H1 (cell line): ENCODE measurements around the gene TRIP13. TPM values are rescaled to one million over a fixed set of nuclear protein-coding genes. Genes with fewer than 3 reads are reported as not detected.

ENCODE experiments used
- CTCF ChIA-PET: fragments of 300-600 bp; sonication (Branson Sonifier 250); formaldehyde crosslinking; loops from one replicate; lab custom pipeline; 2021; ENCODE audit not compliant: partially characterized antibody; lab: Charles Lee
- POLR2A ChIA-PET: fragments of 300-600 bp; sonication (Branson Sonifier 250); formaldehyde crosslinking; loops from one replicate; lab custom pipeline; 2021; ENCODE audit warnings: inconsistent platforms; ENCODE audit not compliant: partially characterized antibody; lab: Charles Lee
- DNase-seq, 2 experiments: peaks; one replicate each; pipeline versions ENCODE4 v3.0.0 to v3.0.0-alpha.2; 2010 to 2022; ENCODE audit warnings: low spot score in 2 of 2, low read depth in 1 of 2, mixed read lengths in 1 of 2
- FAIRE-seq: peaks from 2 replicates; lab custom pipeline; 2011; peaks lifted over from hg19 to GRCh38; lab: Jason Lieb, UNC
- H2AFZ ChIP-seq: 2 replicates; pipeline ENCODE4 v1.8.1; 2012; ENCODE audit warnings: low read length, inconsistent platforms
- H2AK5ac ChIP-seq: 2 replicates; pipeline ENCODE4 v1.6.1; 2013; ENCODE audit warnings: low read depth, low read length
- H2BK120ac ChIP-seq: replicated peaks from 2 replicates; pipeline ENCODE3; 2013; ENCODE audit warnings: low read depth, low read length, inconsistent platforms
- H2BK12ac ChIP-seq: 2 replicates; pipeline ENCODE4 v1.6.1; 2013; ENCODE audit warnings: low read depth, low read length
- H2BK15ac ChIP-seq: 2 replicates; pipeline ENCODE4 v1.6.1; 2013; ENCODE audit warnings: low read length
- H2BK20ac ChIP-seq: 2 replicates; pipeline ENCODE4 v1.6.1; 2013; ENCODE audit warnings: low read length
- H2BK5ac ChIP-seq: 2 replicates; pipeline ENCODE4 v1.6.1; 2013; ENCODE audit warnings: low read depth, low read length
- H3K14ac ChIP-seq: 2 replicates; pipeline ENCODE4 v1.6.1; 2013; ENCODE audit warnings: inconsistent platforms; ENCODE audit not compliant: insufficient read length
- H3K18ac ChIP-seq: 2 replicates; pipeline ENCODE4 v1.6.1; 2013; ENCODE audit warnings: low read length; ENCODE audit errors: extremely low read depth
- H3K23ac ChIP-seq: 2 replicates; pipeline ENCODE4 v1.6.1; 2013; ENCODE audit warnings: inconsistent platforms; ENCODE audit not compliant: insufficient read length
- H3K23me2 ChIP-seq: 2 replicates; pipeline ENCODE4 v1.6.1; 2013; ENCODE audit warnings: low read depth, low read length
- H3K27ac ChIP-seq: 2 replicates; pipeline ENCODE4 v1.6.1; 2011; ENCODE audit warnings: low read depth, low read length, inconsistent platforms
- H3K27me3 ChIP-seq, 4 experiments: replicated peaks in 1 of 4; 1 replicate in 1 of 4; 2 replicates in 3 of 4; pipeline versions ENCODE4 v1.6.1 to v1.8.1; 2011 to 2013; ENCODE audit warnings: low read length in 3 of 4, mild to moderate bottlenecking in 3 of 4, inconsistent platforms in 2 of 4, mixed read lengths in 2 of 4, moderate library complexity in 1 of 4; ENCODE audit not compliant: control insufficient read depth in 3 of 4, insufficient read depth in 3 of 4; ENCODE audit errors: extremely low read depth in 1 of 4
- H3K36me3 ChIP-seq, 4 experiments: 2 replicates each; pipeline versions ENCODE4 v1.6.1 to v1.8.1; 2011 to 2013; ENCODE audit warnings: mild to moderate bottlenecking in 4 of 4, low read length in 3 of 4, moderate library complexity in 2 of 4, control low read depth in 1 of 4, inconsistent platforms in 1 of 4; ENCODE audit not compliant: insufficient read depth in 4 of 4, control insufficient read depth in 2 of 4
- H3K4ac ChIP-seq: replicated peaks from 2 replicates; pipeline ENCODE3; 2013; ENCODE audit warnings: low read length, low read depth, mixed read lengths, inconsistent platforms; ENCODE audit not compliant: insufficient read length
- H3K4me1 ChIP-seq, 4 experiments: replicated peaks in 1 of 4; 1 replicate in 1 of 4; 2 replicates in 3 of 4; pipeline versions ENCODE4 v1.6.1 to v1.8.1; 2011 to 2013; ENCODE audit warnings: low read length in 3 of 4, inconsistent platforms in 2 of 4, mixed read lengths in 1 of 4; ENCODE audit not compliant: insufficient read depth in 4 of 4, control insufficient read depth in 3 of 4
- H3K4me2 ChIP-seq, 2 experiments: 2 replicates each; pipeline versions ENCODE4 v1.6.1 to v1.8.1; 2011 to 2013; ENCODE audit warnings: low read depth in 2 of 2, low read length in 2 of 2, control low read depth in 1 of 2, inconsistent platforms in 1 of 2, mild to moderate bottlenecking in 1 of 2; ENCODE audit not compliant: insufficient read depth in 1 of 2
- H3K4me3 ChIP-seq, 4 experiments: fragments of 200-600, 300-600 bp in 1 of 4; sonication (generic), shearing (Covaris generic), sonication (Bioruptor Twin) in 1 of 4; 2 replicates each; pipeline versions ENCODE4 v1.5.1 to v1.8.1; 2011 to 2016; ENCODE audit warnings: low read length in 4 of 4, low read depth in 3 of 4, control low read depth in 2 of 4, inconsistent platforms in 2 of 4, mild to moderate bottlenecking in 2 of 4, mixed read lengths in 1 of 4, moderate library complexity in 1 of 4; ENCODE audit not compliant: insufficient read depth in 2 of 4; ENCODE audit errors: extremely low read depth in 1 of 4
- H3K56ac ChIP-seq: replicated peaks from 2 replicates; pipeline ENCODE3; 2013; ENCODE audit warnings: low read depth, mild to moderate bottlenecking, mixed read lengths, low read length, inconsistent platforms; ENCODE audit not compliant: insufficient read length
- H3K79me1 ChIP-seq: 2 replicates; pipeline ENCODE4 v1.6.1; 2013; ENCODE audit warnings: low read depth, low read length, control low read depth
- H3K79me2 ChIP-seq, 2 experiments: 2 replicates each; pipeline versions ENCODE4 v1.6.1 to v1.8.1; 2012 to 2013; ENCODE audit warnings: low read length in 2 of 2, mild to moderate bottlenecking in 2 of 2, inconsistent platforms in 1 of 2; ENCODE audit not compliant: insufficient read depth in 2 of 2, control insufficient read depth in 1 of 2
- H3K9ac ChIP-seq, 4 experiments: replicated peaks in 1 of 4; 1 replicate in 1 of 4; 2 replicates in 3 of 4; pipeline versions ENCODE4 v1.6.1 to v1.8.1; 2011 to 2013; ENCODE audit warnings: low read depth in 3 of 4, low read length in 3 of 4, control low read depth in 2 of 4, mild to moderate bottlenecking in 2 of 4, moderate library complexity in 2 of 4, inconsistent platforms in 1 of 4; ENCODE audit errors: extremely low read depth in 1 of 4
- H3K9me3 ChIP-seq, 2 experiments: 2 replicates each; pipeline versions ENCODE4 v1.6.1 to v1.8.1; 2012 to 2013; ENCODE audit warnings: mild to moderate bottlenecking in 2 of 2, moderate library complexity in 2 of 2, control low read depth in 1 of 2, inconsistent platforms in 1 of 2, low read depth in 1 of 2, low read length in 1 of 2, mixed read lengths in 1 of 2; ENCODE audit not compliant: insufficient read depth in 2 of 2
- H4K20me1 ChIP-seq, 2 experiments: replicated peaks in 1 of 2; 2 replicates each; pipeline versions ENCODE3 to v1.8.1; 2011 to 2013; ENCODE audit warnings: inconsistent platforms in 2 of 2, low read length in 2 of 2, mild to moderate bottlenecking in 1 of 2; ENCODE audit not compliant: insufficient read depth in 2 of 2, control insufficient read depth in 1 of 2
- H4K5ac ChIP-seq: 2 replicates; pipeline ENCODE4 v1.6.1; 2013; ENCODE audit warnings: low read length, low read depth, mixed read lengths, inconsistent platforms; ENCODE audit not compliant: insufficient read length
- H4K8ac ChIP-seq: 2 replicates; pipeline ENCODE4 v1.8.0; 2013; ENCODE audit warnings: mild to moderate bottlenecking, moderate library complexity, low read length, inconsistent platforms; ENCODE audit not compliant: insufficient read depth; ENCODE audit errors: extremely low read depth
- H4K91ac ChIP-seq: replicated peaks from 2 replicates; pipeline ENCODE3; 2013; ENCODE audit warnings: low read length, mixed read lengths, inconsistent platforms; ENCODE audit not compliant: insufficient read length
- KDM4A ChIP-seq: IDR thresholded peaks from one replicate; pipeline ENCODE4 v1.7.1; 2012; ENCODE audit warnings: low read depth, mild to moderate bottlenecking, moderate library complexity, low read length, inconsistent platforms; ENCODE audit not compliant: severe bottlenecking
- POLR2AphosphoS5 ChIP-seq: IDR thresholded peaks from 2 replicates; pipeline ENCODE4 v1.6.1; 2011; ENCODE audit warnings: low read depth, low read length
- RBBP5 ChIP-seq: IDR thresholded peaks from 2 replicates; pipeline ENCODE4 v1.7.1; 2012; ENCODE audit warnings: low read depth, mild to moderate bottlenecking, inconsistent platforms, low read length, moderate library complexity, borderline replicate concordance
- RFX5 ChIP-seq: IDR thresholded peaks from 2 replicates; pipeline ENCODE4 v1.6.1; 2011; ENCODE audit warnings: low read depth, low read length, improper control_type of control experiment, borderline replicate concordance
- TEAD4 ChIP-seq: IDR thresholded peaks from 2 replicates; pipeline ENCODE4 v1.6.1; 2012; ENCODE audit warnings: low read depth, low read length, inconsistent platforms, mixed read lengths
- ZNF274 ChIP-seq: IDR thresholded peaks from 2 replicates; pipeline ENCODE4 v1.7.0; 2012; ENCODE audit warnings: low read length, borderline replicate concordance; ENCODE audit errors: extremely low read depth
- WGBS, 2 experiments: shearing (Covaris generic) in 1 of 2; methylation state at CpG; one replicate each; pipeline versions ENCODE4 v1.1.6 to v1.1.7; 2013 to 2015; ENCODE audit warnings: low lambda C conversion rate in 2 of 2, mixed read lengths in 2 of 2, inconsistent platforms in 1 of 2, low coverage in 1 of 2, missing lambda C conversion rate in 1 of 2; ENCODE audit not compliant: insufficient replicate concordance in 2 of 2, insufficient coverage in 1 of 2, insufficient read length in 1 of 2; ENCODE audit errors: extremely low coverage in 1 of 2, missing lambda C conversion rate in 1 of 2; 5-methylcytosine and 5-hydroxymethylcytosine counted together
- polyA plus RNA-seq, 7 experiments: library from polyadenylated mRNA; depleted of rRNA in 3 of 7; stranded (reverse) in 5 of 7; unstranded in 2 of 7; fragments of >200 nt in 5 of 7; fragments of 200-250 nt in 2 of 7; gene quantifications; 1 replicate in 5 of 7; 2 replicates in 1 of 7; 4 replicates in 1 of 7; pipeline versions ENCODE4 v1.2.1 to v1.2.3, GENCODE V29; 2011 to 2013; ENCODE audit warnings: missing spikeins in 2 of 7, mixed read lengths in 2 of 7
- total RNA-seq: library from RNA; stranded (reverse); fragmentation: NEBNext Ultra II Directional; extraction: Animal tissue kit (Norgen Biotek cat#: 25700); gene quantifications from 2 replicates; pipeline ENCODE4 v1.2.1, GENCODE V29; 2021
- TF ChIP-seq, protein P1 (sequence below): IDR thresholded peaks from 2 replicates; pipeline ENCODE4 v1.6.1; 2012; ENCODE audit warnings: inconsistent platforms

TRIP13 gene
- total and polyA plus RNA-seq, 2 of the 8 experiments (the other 6 are each of a cell fraction or from before 2014, with no cell fraction given), result 20.0 to 39.2 TPM

GRCh38 chr5:886716-887325 is 5.9 kb upstream of the TRIP13 start:
- H4K8ac ChIP-seq, result no peak overlapping the region
- H3K23ac ChIP-seq, result no peak overlapping the region
- peaks cover 0 to 7% (median 2%) of the 10 kb centered on the region in 4 experiments; a peak in 5 of 7 replicates for H3K4me1 ChIP-seq
- no peak overlapping the region for H3K18ac ChIP-seq
- no peaks in the 10 kb centered on the region; a peak in 1 of 4 replicates for H3K9me3 ChIP-seq
- no peak overlapping the region for H3K4ac ChIP-seq
- no peak overlapping the region for H4K91ac ChIP-seq
- peaks cover 27 to 40% of the 10 kb centered on the region in 2 experiments for H4K20me1 ChIP-seq
- no peak overlapping the region for H3K14ac ChIP-seq
- no peak overlapping the region for H3K9ac ChIP-seq
- H3K4me2 ChIP-seq, result no peak overlapping the region
- H2BK15ac ChIP-seq, result no peak overlapping the region
- no peak overlapping the region for H3K27ac ChIP-seq
- H3K56ac ChIP-seq, result no peak overlapping the region
- H2BK20ac ChIP-seq, result no peak overlapping the region
- H2AFZ ChIP-seq, result no peak overlapping the region
- peaks cover 9% of the 10 kb centered on the region for H3K23me2 ChIP-seq
- H3K79me1 ChIP-seq, result peaks cover 19% of the 10 kb centered on the region
- H3K36me3 ChIP-seq, result peaks cover 47 to 92% (median 87%) of the 10 kb centered on the region in 4 experiments
- POLR2A ChIA-PET, result interaction anchor here (0.6 to 2.5 kb wide), 5 partner anchors 11 to 187 kb away, joined by 3 to 10 read pairs (median 4); no protein-coding TSS in a partner anchor
- H2BK5ac ChIP-seq, result no peak overlapping the region
- no peak overlapping the region for H2AK5ac ChIP-seq
- WGBS, 2 experiments, result 94% methylated on average over 23 of the region's 26 CpGs; no CpG with 5 or more reads in 1 of the 2 experiments
- no peak overlapping the region for H4K5ac ChIP-seq
- H2BK12ac ChIP-seq, result no peak overlapping the region
- no peak for DNase-seq
- no peak for FAIRE-seq
- H3K27me3 ChIP-seq, result no peaks in the 10 kb centered on the region; a peak in 1 of 7 replicates
- TF ChIP-seq POLR2AphosphoS5 (peak; percentile 13; the same call in 1 of the 2 replicates), RBBP5 (no peak), TEAD4 (no peak), RFX5 (no peak), KDM4A (no peak), ZNF274 (no peak)
- TF ChIP-seq, protein P1, sequence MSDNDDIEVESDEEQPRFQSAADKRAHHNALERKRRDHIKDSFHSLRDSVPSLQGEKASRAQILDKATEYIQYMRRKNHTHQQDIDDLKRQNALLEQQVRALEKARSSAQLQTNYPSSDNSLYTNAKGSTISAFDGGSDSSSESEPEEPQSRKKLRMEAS, result no peak
- H2BK120ac ChIP-seq, result no peak overlapping the region
- CTCF ChIA-PET, result interaction anchor here (0.7 to 1.9 kb wide), 3 partner anchors 15 to 37 kb away, joined by 3 to 8 read pairs (median 4); no protein-coding TSS in a partner anchor
- peaks cover under 1 to 73% of the 10 kb centered on the region in 2 experiments; a peak in 3 of 4 replicates for H3K79me2 ChIP-seq
- no peak overlapping the region for H3K4me3 ChIP-seq
